HepG2 (cell line): ENCODE data around the gene TERC.

Experiments used
- ASH2L ChIP-seq: fragments of 300-600, 200-600 bp; sonication (generic); IDR thresholded peaks from 2 replicates; pipeline ENCODE4 v1.7.0; 2017; ENCODE audit warnings: low read depth, mild to moderate bottlenecking, moderate library complexity, mixed read lengths, low read length; ENCODE audit not compliant: insufficient read length
- CBX5 ChIP-seq: sonication (generic); formaldehyde crosslinking; IDR thresholded peaks from 2 replicates; pipeline ENCODE4 v1.4.0; 2020; ENCODE audit warnings: missing genetic modification reagents, borderline replicate concordance
- FOSL1 ChIP-seq: sonication (generic); formaldehyde crosslinking; IDR thresholded peaks from 2 replicates; pipeline ENCODE4 v1.9.0; 2021; ENCODE audit warnings: missing genetic modification reagents, borderline replicate concordance
- JUND ChIP-seq: sonication (generic); formaldehyde crosslinking; IDR thresholded peaks from 2 replicates; pipeline ENCODE4 v1.8.0; 2022; ENCODE audit warnings: mild to moderate bottlenecking, missing genetic modification reagents
- MIXL1 ChIP-seq: IDR thresholded peaks from 2 replicates; pipeline ENCODE4 v1.6.1; 2016
- POLR2A ChIP-seq, 2 experiments: IDR thresholded peaks; 2 replicates each; pipeline ENCODE4 v1.6.1; 2011; ENCODE audit warnings: low read depth in 2 of 2, low read length in 2 of 2, mild to moderate bottlenecking in 1 of 2, moderate library complexity in 1 of 2; ENCODE audit not compliant: insufficient read depth in 1 of 2
- YY1 ChIP-seq: IDR thresholded peaks from 2 replicates; pipeline ENCODE4 v1.6.1; 2011; ENCODE audit warnings: low read length, low read depth, moderate library complexity, mild to moderate bottlenecking; ENCODE audit not compliant: insufficient read depth, insufficient replicate concordance
- ZNF350 ChIP-seq: sonication (generic); formaldehyde crosslinking; IDR thresholded peaks from 2 replicates; pipeline ENCODE4 v1.4.0; 2020; ENCODE audit warnings: mild to moderate bottlenecking, low read depth, missing genetic modification reagents, borderline replicate concordance
- TF ChIP-seq, protein P1 (sequence below): sonication (generic); formaldehyde crosslinking; IDR thresholded peaks from 2 replicates; pipeline ENCODE4 v1.5.0; 2020; ENCODE audit warnings: mild to moderate bottlenecking, missing genetic modification reagents, moderate library complexity
- TF ChIP-seq, protein P2 (sequence below): sonication (generic); formaldehyde crosslinking; IDR thresholded peaks from 2 replicates; pipeline ENCODE4 v1.4.0; 2020; ENCODE audit warnings: low read depth, missing genetic modification reagents
- TF ChIP-seq, protein P3 (sequence below): fragments of 450-650 bp; IDR thresholded peaks from 2 replicates; pipeline ENCODE4 v1.6.1; 2017
- TF ChIP-seq, protein P4 (sequence below): sonication (generic); formaldehyde crosslinking; IDR thresholded peaks from 2 replicates; pipeline ENCODE4 v1.4.0; 2020; ENCODE audit warnings: missing genetic modification reagents

DNA sequence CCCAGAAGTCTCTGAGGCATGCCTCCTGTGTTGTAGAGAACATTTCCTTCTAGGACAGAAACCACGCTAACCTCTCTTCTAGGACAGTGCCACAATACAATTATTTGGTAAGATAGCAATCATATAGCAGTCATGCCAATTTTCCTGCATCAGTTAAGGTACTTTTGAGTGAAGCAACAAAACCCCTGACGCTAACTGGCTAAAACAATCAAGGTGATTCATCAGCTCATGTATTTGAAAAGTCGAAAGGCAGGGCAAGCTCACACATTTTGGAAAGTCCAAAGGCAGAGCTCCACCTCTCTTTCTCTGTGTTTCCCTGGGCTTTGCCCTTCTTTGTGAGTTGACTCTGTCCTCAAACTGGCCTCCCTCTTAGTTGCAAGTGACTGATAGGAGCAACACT, 10.1 kb downstream of the TERC start:
- TF ChIP-seq, protein P1, sequence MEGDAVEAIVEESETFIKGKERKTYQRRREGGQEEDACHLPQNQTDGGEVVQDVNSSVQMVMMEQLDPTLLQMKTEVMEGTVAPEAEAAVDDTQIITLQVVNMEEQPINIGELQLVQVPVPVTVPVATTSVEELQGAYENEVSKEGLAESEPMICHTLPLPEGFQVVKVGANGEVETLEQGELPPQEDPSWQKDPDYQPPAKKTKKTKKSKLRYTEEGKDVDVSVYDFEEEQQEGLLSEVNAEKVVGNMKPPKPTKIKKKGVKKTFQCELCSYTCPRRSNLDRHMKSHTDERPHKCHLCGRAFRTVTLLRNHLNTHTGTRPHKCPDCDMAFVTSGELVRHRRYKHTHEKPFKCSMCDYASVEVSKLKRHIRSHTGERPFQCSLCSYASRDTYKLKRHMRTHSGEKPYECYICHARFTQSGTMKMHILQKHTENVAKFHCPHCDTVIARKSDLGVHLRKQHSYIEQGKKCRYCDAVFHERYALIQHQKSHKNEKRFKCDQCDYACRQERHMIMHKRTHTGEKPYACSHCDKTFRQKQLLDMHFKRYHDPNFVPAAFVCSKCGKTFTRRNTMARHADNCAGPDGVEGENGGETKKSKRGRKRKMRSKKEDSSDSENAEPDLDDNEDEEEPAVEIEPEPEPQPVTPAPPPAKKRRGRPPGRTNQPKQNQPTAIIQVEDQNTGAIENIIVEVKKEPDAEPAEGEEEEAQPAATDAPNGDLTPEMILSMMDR (CRISPR knock-in tag) = no peak
- TF ChIP-seq CBX5 (no peak), YY1 (no peak), ZNF350 (no peak), FOSL1 (CRISPR knock-in tag) (no peak), MIXL1 (CRISPR knock-in tag) (no peak), POLR2A (IDR thresholded peaks at IDR 0.05; ENCODE audit: insufficient read depth in 1 of 2, low read depth in 2 of 2, low read length in 2 of 2) (no peak), ASH2L (no peak), JUND (CRISPR knock-in tag) (no peak)
- TF ChIP-seq, protein P2, sequence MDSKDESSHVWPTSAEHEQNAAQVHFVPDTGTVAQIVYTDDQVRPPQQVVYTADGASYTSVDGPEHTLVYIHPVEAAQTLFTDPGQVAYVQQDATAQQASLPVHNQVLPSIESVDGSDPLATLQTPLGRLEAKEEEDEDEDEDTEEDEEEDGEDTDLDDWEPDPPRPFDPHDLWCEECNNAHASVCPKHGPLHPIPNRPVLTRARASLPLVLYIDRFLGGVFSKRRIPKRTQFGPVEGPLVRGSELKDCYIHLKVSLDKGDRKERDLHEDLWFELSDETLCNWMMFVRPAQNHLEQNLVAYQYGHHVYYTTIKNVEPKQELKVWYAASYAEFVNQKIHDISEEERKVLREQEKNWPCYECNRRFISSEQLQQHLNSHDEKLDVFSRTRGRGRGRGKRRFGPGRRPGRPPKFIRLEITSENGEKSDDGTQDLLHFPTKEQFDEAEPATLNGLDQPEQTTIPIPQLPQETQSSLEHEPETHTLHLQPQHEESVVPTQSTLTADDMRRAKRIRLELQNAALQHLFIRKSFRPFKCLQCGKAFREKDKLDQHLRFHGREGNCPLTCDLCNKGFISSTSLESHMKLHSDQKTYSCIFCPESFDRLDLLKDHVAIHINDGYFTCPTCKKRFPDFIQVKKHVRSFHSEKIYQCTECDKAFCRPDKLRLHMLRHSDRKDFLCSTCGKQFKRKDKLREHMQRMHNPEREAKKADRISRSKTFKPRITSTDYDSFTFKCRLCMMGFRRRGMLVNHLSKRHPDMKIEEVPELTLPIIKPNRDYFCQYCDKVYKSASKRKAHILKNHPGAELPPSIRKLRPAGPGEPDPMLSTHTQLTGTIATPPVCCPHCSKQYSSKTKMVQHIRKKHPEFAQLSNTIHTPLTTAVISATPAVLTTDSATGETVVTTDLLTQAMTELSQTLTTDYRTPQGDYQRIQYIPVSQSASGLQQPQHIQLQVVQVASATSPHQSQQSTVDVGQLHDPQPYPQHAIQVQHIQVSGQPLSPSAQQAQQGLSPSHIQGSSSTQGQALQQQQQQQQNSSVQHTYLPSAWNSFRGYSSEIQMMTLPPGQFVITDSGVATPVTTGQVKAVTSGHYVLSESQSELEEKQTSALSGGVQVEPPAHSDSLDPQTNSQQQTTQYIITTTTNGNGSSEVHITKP (CRISPR knock-in tag) = no peak
- TF ChIP-seq, protein P3, sequence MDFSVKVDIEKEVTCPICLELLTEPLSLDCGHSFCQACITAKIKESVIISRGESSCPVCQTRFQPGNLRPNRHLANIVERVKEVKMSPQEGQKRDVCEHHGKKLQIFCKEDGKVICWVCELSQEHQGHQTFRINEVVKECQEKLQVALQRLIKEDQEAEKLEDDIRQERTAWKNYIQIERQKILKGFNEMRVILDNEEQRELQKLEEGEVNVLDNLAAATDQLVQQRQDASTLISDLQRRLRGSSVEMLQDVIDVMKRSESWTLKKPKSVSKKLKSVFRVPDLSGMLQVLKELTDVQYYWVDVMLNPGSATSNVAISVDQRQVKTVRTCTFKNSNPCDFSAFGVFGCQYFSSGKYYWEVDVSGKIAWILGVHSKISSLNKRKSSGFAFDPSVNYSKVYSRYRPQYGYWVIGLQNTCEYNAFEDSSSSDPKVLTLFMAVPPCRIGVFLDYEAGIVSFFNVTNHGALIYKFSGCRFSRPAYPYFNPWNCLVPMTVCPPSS = no peak
- TF ChIP-seq, protein P4, sequence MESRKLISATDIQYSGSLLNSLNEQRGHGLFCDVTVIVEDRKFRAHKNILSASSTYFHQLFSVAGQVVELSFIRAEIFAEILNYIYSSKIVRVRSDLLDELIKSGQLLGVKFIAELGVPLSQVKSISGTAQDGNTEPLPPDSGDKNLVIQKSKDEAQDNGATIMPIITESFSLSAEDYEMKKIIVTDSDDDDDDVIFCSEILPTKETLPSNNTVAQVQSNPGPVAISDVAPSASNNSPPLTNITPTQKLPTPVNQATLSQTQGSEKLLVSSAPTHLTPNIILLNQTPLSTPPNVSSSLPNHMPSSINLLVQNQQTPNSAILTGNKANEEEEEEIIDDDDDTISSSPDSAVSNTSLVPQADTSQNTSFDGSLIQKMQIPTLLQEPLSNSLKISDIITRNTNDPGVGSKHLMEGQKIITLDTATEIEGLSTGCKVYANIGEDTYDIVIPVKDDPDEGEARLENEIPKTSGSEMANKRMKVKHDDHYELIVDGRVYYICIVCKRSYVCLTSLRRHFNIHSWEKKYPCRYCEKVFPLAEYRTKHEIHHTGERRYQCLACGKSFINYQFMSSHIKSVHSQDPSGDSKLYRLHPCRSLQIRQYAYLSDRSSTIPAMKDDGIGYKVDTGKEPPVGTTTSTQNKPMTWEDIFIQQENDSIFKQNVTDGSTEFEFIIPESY = no peak
